Right cardiac atrium (tissue), 5 donors: ENCODE data around the gene CDH4. TPM values are rescaled to one million over a fixed set of nuclear protein-coding genes. Genes with fewer than 3 reads are reported as not detected.
A peak's percentile ranks its signal among the peaks of the same experiment; 100 is the strongest.

Source experiments
- ATAC-seq, 2 donors: fragments of 200-7000 bp; cut with Tn5 transposase; one replicate each; pipeline versions ENCODE4 v1.8.0 to v1.9.1; 2020; ENCODE audit warnings: moderate library complexity in 2 of 2, mild to moderate bottlenecking in 1 of 2
- DNase-seq, 3 donors: peaks; one replicate each; pipeline ENCODE4 v3.0.0-alpha.2; 2020
- H3K27ac ChIP-seq: one replicate; pipeline ENCODE4 v1.5.1; 2013; ENCODE audit warnings: mild to moderate bottlenecking, low read length, control low read depth, moderate library complexity
- H3K27me3 ChIP-seq: one replicate; pipeline ENCODE4 v1.6.1; 2013; ENCODE audit not compliant: control insufficient read depth, insufficient read depth
- H3K4me1 ChIP-seq: one replicate; pipeline ENCODE4 v1.6.1; 2013; ENCODE audit warnings: low read length; ENCODE audit not compliant: control insufficient read depth, insufficient read depth
- H3K4me3 ChIP-seq: one replicate; pipeline ENCODE4 v1.5.1; 2013; ENCODE audit warnings: low read length, control low read depth
- H3K9me3 ChIP-seq: one replicate; pipeline ENCODE4 v1.6.1; 2013; ENCODE audit warnings: low read length; ENCODE audit not compliant: control insufficient read depth
- WGBS: extraction: QIAGEN DNeasy Blood & Tissue Kit; methylation state at CpG from one replicate; pipeline ENCODE4 v1.1.7; 2013; 5-methylcytosine and 5-hydroxymethylcytosine counted together
- intact Hi-C, 4 donors: fragments of 100-400 bp; cut with DNase I; formaldehyde crosslinking; loops; one replicate each; pipeline versions ENCODE4 v1.11.0 to v1.14.0; 2022 to 2023
- polyA plus RNA-seq: library from polyadenylated mRNA; stranded (reverse); fragments of 200-250 nt; gene quantifications from one replicate; pipeline ENCODE4 v1.2.3, GENCODE V29; 2013
- total RNA-seq, 4 donors: library from RNA; stranded (reverse); fragmentation: NEBNext Ultra II Directional; extraction: Animal tissue kit (Norgen Biotek cat#: 25700); gene quantifications; one replicate each; pipeline ENCODE4 v1.2.1, GENCODE V29; 2021
- donor health status: healthy with polysubstance abuse.
- donor health status: DM: no; HTN: yes; CAD: no.
- donor health status: DM: no; HTN: no; CAD: no.
- donor health status: DM: no; HTN: yes; CAD: no; lungs with severe emphysema.
- donor health status: DM: yes; HTN: yes; CAD: no.

Gene CDH4
- total and polyA plus RNA-seq, 5 donors, result 0.21 to 1.0 (median 0.39) TPM

- WGBS, result 77% methylated on average over 25 of the region's 25 CpGs
- Histone ChIP-seq H3K27me3 (no peaks in the 10 kb centered on the region), H3K4me1 (no peaks in the 10 kb centered on the region), H3K9me3 (no peaks in the 10 kb centered on the region), H3K27ac (no peak overlapping the region), H3K4me3 (no peak overlapping the region)
- DNase-seq (no peak), ATAC-seq (no peak)
- intact Hi-C loops, result no loop called here
These were observed 397.2 kb downstream of the CDH4 start for GRCh38 chr20:61649105-61649859.

DNA sequence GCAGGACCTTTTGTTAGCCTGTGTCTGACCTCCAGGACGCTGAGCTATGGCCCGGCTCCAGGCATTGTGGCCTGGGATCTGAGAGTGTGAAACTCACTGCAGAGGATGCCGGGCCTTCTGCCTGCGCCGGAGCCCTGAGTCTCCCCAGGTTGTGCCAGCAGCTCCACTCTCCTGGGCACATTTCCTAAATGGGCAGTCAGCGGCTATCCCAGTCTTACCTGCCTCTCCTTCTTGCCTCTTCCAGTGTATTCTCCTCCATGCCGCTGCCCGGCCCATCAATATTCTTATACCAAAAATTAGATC lies 397.8 kb downstream of the CDH4 start:
- 86% methylated on average over 8 of the region's 8 CpGs for WGBS
- ATAC-seq, result no peak
- intact Hi-C loops, result no loop called here
- Histone ChIP-seq H3K4me3 (no peak overlapping the region), H3K4me1 (no peaks in the 10 kb centered on the region), H3K27me3 (no peaks in the 10 kb centered on the region), H3K27ac (no peak overlapping the region), H3K9me3 (no peaks in the 10 kb centered on the region)
- DNase-seq, result no peak

DNA sequence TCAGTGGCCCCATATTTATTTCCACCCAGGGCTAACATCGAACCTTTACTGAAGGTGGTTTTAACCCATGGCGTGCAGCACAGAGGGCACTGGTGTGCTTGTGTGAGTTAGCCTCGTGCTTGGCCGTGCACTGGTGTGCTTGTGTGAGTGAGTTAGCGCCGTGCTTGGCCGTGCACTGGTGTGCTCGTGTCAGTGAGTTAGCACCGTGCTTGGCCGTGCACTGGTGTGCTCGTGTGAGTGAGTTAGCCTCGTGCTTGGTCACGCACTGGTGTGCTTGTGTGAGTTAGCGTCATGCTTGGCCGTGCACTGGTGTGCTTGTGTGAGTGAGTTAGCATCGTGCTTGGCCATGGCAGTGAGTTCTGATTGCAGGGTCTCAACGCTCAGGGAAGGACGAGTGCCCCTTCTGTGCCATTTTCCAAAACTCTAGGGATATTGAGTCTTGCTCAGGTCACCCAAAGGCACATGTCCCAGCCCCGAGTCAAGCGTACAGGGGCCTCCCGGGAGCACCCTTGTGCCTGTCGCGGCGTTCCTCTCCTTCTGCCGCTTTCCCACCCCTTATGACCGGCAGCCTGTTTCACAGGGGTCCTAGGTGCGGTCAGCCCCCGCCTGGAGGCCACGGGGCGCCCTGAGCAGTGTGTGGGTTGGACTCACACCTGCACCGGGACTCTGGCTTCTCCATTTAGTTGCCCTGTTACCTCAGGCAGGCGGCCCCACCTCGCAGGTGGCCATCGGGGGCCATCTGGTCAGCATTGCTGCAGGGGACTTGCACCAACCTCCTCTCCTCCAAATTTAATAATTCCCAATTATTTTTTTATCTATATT lies 399.1 kb downstream of the CDH4 start:
- DNase-seq (no peak), ATAC-seq (no peak)
- Histone ChIP-seq H3K4me1 (no peaks in the 10 kb centered on the region), H3K9me3 (no peaks in the 10 kb centered on the region), H3K4me3 (no peak overlapping the region), H3K27ac (no peak overlapping the region), H3K27me3 (no peaks in the 10 kb centered on the region)
- intact Hi-C loops, result no loop called here
- 89% methylated on average over 34 of the region's 34 CpGs for WGBS

GRCh38 chr20:61652146-61652545 lies 400.1 kb downstream of the CDH4 start:
- WGBS, result 91% methylated on average over 10 of the region's 10 CpGs
- Histone ChIP-seq H3K4me3 (no peak overlapping the region), H3K9me3 (no peaks in the 10 kb centered on the region), H3K27ac (no peak overlapping the region), H3K27me3 (no peaks in the 10 kb centered on the region), H3K4me1 (no peaks in the 10 kb centered on the region)
- DNase-seq, result no peak
- no peak for ATAC-seq
- intact Hi-C loops, result no loop called here

DNA sequence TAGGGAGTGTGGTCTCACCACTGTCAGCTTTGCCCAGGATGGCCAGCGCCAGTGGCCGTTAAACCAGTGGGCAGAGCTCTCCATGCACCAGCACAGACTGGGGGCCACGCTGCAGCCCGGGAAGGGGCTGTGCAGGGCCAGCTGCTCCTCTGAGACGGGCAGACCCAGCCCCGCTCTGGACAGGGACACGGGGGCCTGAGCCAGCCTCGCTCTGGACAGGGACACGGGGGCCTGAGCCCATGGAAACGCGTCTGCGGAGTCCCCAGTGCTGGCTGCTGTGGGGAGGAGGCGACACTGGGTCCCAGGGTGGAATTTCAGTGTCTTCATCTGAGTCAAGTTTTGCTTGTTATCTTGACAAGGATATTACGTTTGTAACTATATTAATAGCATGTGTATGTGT lies 402.7 kb downstream of the CDH4 start:
- Histone ChIP-seq H3K27ac (no peak overlapping the region), H3K4me3 (no peak overlapping the region), H3K9me3 (no peaks in the 10 kb centered on the region), H3K27me3 (no peaks in the 10 kb centered on the region), H3K4me1 (no peaks in the 10 kb centered on the region)
- intact Hi-C loops, result no loop called here
- ATAC-seq, result no peak
- no peak for DNase-seq
- WGBS, result 76% methylated on average over 14 of the region's 14 CpGs

- DNase-seq, result no peak
- Histone ChIP-seq H3K4me1 (no peaks in the 10 kb centered on the region), H3K27me3 (no peaks in the 10 kb centered on the region), H3K4me3 (no peak overlapping the region), H3K9me3 (no peaks in the 10 kb centered on the region), H3K27ac (no peak overlapping the region)
- WGBS, result 72% methylated on average over 10 of the region's 10 CpGs
- intact Hi-C loops, result no loop called here
- ATAC-seq, result no peak
These were observed 403.5 kb downstream of the CDH4 start for GRCh38 chr20:61655591-61655990.

DNA sequence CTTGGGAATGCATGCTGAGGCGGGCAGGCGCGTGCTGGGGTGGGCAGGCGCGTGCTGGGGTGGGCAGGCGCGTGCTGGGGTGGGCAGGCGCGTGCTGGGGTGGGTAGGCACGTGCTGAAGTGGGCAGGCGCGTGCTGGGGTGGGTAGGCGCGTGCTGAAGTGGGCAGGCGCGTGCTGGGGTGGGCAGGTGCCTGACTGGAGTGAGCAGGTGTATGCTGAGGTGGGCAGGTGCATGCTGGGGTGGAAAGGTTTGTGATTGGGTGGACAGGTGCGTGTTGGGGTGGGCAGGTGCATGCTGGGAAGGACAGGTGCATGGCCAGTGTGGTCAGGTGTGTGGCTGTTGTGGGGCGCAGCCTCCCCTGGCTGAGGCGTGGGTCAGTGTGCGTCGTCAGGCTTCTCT lies 404.1 kb downstream of the CDH4 start:
- no peak for ATAC-seq
- no peak for DNase-seq
- Histone ChIP-seq H3K4me3 (no peak overlapping the region), H3K27me3 (no peaks in the 10 kb centered on the region), H3K27ac (no peak overlapping the region), H3K4me1 (no peaks in the 10 kb centered on the region), H3K9me3 (no peaks in the 10 kb centered on the region)
- intact Hi-C loops, result no loop called here
- 82% methylated on average over 21 of the region's 21 CpGs for WGBS

GRCh38 chr20:61657721-61658377 lies 405.8 kb downstream of the CDH4 start:
- no peaks in the 10 kb centered on the region for H3K4me1 ChIP-seq
- DNase-seq (no peak), ATAC-seq (no peak)
- no peak overlapping the region for H3K4me3 ChIP-seq
- WGBS, result 89% methylated on average over 15 of the region's 15 CpGs
- H3K27ac ChIP-seq, result no peak overlapping the region
- intact Hi-C loops, result no loop called here
- no peaks in the 10 kb centered on the region for H3K27me3 ChIP-seq
- no peaks in the 10 kb centered on the region for H3K9me3 ChIP-seq

DNA sequence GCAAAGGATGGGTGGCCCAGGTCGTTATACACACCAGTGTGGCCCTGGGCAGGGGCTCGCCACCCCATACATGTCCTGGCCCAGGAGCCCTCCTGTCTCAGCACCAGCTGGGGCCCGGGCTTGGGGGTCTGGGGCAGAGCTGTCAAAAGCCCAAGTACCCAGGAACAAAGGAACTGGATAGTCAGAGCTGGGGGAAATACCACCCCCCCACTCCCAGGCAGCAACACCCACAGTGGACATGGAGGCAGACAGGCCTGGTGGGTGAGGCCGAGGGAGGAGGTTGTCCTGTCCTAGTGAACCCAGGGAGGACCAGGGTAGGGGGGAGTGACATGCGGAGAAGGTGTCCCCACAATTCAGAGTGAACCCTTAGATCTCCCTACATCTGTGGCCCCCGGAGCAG lies 406.5 kb downstream of the CDH4 start:
- no peaks in the 10 kb centered on the region for H3K27me3 ChIP-seq
- no peak overlapping the region for H3K4me3 ChIP-seq
- ATAC-seq (no peak), DNase-seq (no peak)
- WGBS, result 93% methylated on average over 6 of the region's 6 CpGs
- no peaks in the 10 kb centered on the region for H3K4me1 ChIP-seq
- H3K9me3 ChIP-seq, result no peaks in the 10 kb centered on the region
- no peak overlapping the region for H3K27ac ChIP-seq
- intact Hi-C loops, result no loop called here

DNA sequence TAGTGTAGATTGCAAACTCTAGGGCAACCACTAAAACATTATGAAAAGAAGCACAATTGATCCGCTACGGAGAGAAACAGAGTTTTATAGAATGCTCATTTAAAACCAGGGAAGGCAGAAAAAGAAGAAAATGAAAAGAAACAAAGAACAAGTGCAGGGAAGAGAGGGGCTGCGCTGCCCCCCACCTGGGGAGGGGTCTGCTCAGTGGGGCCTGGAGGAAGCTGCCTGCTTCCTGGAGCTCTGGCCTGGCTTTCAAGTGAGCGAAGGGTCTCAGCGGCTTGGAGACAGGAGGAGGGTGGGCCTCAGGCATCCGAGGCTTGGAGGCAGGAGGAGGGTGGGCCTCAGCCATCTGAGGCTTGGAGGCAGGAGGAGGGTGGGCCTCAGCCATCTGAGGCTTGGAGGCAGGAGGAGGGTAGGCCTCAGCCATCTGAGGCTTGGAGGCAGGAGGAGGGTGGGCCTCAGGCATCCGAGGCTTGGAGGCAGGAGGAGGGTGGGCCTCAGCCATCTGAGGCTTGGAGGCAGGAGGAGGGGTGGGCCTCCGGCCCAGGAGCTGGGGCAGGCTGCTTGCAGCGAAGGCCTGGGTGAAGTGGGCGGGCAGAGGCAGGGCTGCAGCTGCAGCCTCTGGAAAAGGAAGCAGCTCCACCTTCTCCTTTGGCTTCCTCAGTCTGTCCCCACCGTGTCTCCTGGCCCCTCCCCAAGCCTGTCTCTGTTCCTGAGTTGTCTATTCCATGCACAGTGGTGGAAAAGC lies 407.4 kb downstream of the CDH4 start:
- intact Hi-C loops, result no loop called here
- DNase-seq (peak in 2 of 3 donors; percentile 38 to 62), ATAC-seq (peak in 1 of 2 donors; percentile 87)
- no peaks in the 10 kb centered on the region for H3K27me3 ChIP-seq
- no peak overlapping the region for H3K4me3 ChIP-seq
- no peaks in the 10 kb centered on the region for H3K4me1 ChIP-seq
- H3K27ac ChIP-seq, result no peak overlapping the region
- WGBS, result 54% methylated on average over 11 of the region's 11 CpGs
- no peaks in the 10 kb centered on the region for H3K9me3 ChIP-seq

GRCh38 chr20:61659994-61660346 lies 407.9 kb downstream of the CDH4 start:
- intact Hi-C loops, result no loop called here
- Histone ChIP-seq H3K9me3 (no peaks in the 10 kb centered on the region), H3K4me1 (no peaks in the 10 kb centered on the region), H3K27me3 (no peaks in the 10 kb centered on the region), H3K27ac (no peak overlapping the region), H3K4me3 (no peak overlapping the region)
- ATAC-seq (no peak), DNase-seq (peak in 1 of 3 donors; percentile 26)
- WGBS, result 56% methylated on average over 15 of the region's 15 CpGs
